NCI-H526 treated with DMSO at 0.1 percent for 48 hours (cell line): Measurements from ENCODE around the gene TMEM114.

Source experiments
- DNase-seq: peaks from one replicate; lab custom pipeline; 2025; lab: John Stamatoyannopoulos, UW

Gene TMEM114

GRCh38 chr16:8611122-8611521 is 20.8 kb upstream of the TMEM114 start:
- DNase-seq = no peak

- no peak for DNase-seq
Observed at GRCh38 chr16:8607214-8607613, 16.9 kb upstream of the TMEM114 start.

- DNase-seq = no peak
Observed at GRCh38 chr16:8605554-8605953, 15.2 kb upstream of the TMEM114 start.

GRCh38 chr16:8600144-8600775 is 9.9 kb upstream of the TMEM114 start:
- DNase-seq = no peak

- no peak for DNase-seq
Observed at GRCh38 chr16:8596581-8596980, 6.3 kb upstream of the TMEM114 start.

- DNase-seq = no peak
Observed at GRCh38 chr16:8595783-8596182, 5.5 kb upstream of the TMEM114 start.

GRCh38 chr16:8594149-8594666 is 3.9 kb upstream of the TMEM114 start:
- no peak for DNase-seq

GRCh38 chr16:8591451-8591850 is 1.1 kb upstream of the TMEM114 start:
- DNase-seq = no peak

- DNase-seq = no peak
Observed at GRCh38 chr16:8590811-8591210, 500 bp upstream of the TMEM114 start.

- DNase-seq = no peak
Observed at GRCh38 chr16:8589057-8589899, 1.0 kb downstream of the TMEM114 start.

- no peak for DNase-seq
Observed at GRCh38 chr16:8588682-8589056, 1.6 kb downstream of the TMEM114 start.

- DNase-seq = no peak
Observed at GRCh38 chr16:8587065-8587464, 3.2 kb downstream of the TMEM114 start.

GRCh38 chr16:8585857-8586256 is 4.5 kb downstream of the TMEM114 start:
- no peak for DNase-seq

GRCh38 chr16:8585041-8585440 is 5.3 kb downstream of the TMEM114 start:
- DNase-seq = no peak

GRCh38 chr16:8583732-8584131 is 6.6 kb downstream of the TMEM114 start:
- DNase-seq = no peak

GRCh38 chr16:8583199-8583598 is 7.1 kb downstream of the TMEM114 start:
- DNase-seq = no peak

- DNase-seq = no peak
Observed at GRCh38 chr16:8581831-8582580, 8.3 kb downstream of the TMEM114 start.

GRCh38 chr16:8579559-8579958 is 10.8 kb downstream of the TMEM114 start:
- DNase-seq = no peak

GRCh38 chr16:8577678-8578304 is 12.5 kb downstream of the TMEM114 start:
- DNase-seq = no peak

- no peak for DNase-seq
Observed at GRCh38 chr16:8576141-8577004, 13.9 kb downstream of the TMEM114 start.

- no peak for DNase-seq
Observed at GRCh38 chr16:8575399-8575798, 14.9 kb downstream of the TMEM114 start.
